GM12872 (cell line): Measurements from ENCODE around the gene RXRA.

ENCODE experiments used
- TF ChIP-seq, protein P1 (sequence below): IDR thresholded peaks from 3 replicates; pipeline ENCODE4 v1.5.1; 2011; ENCODE audit warnings: low read depth, mild to moderate bottlenecking, low read length, moderate library complexity; ENCODE audit not compliant: insufficient read depth

Gene RXRA

GRCh38 chr9:134482226-134482625 lies 156.0 kb downstream of the RXRA start:
- TF ChIP-seq, protein P1, sequence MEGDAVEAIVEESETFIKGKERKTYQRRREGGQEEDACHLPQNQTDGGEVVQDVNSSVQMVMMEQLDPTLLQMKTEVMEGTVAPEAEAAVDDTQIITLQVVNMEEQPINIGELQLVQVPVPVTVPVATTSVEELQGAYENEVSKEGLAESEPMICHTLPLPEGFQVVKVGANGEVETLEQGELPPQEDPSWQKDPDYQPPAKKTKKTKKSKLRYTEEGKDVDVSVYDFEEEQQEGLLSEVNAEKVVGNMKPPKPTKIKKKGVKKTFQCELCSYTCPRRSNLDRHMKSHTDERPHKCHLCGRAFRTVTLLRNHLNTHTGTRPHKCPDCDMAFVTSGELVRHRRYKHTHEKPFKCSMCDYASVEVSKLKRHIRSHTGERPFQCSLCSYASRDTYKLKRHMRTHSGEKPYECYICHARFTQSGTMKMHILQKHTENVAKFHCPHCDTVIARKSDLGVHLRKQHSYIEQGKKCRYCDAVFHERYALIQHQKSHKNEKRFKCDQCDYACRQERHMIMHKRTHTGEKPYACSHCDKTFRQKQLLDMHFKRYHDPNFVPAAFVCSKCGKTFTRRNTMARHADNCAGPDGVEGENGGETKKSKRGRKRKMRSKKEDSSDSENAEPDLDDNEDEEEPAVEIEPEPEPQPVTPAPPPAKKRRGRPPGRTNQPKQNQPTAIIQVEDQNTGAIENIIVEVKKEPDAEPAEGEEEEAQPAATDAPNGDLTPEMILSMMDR: no peak

DNA sequence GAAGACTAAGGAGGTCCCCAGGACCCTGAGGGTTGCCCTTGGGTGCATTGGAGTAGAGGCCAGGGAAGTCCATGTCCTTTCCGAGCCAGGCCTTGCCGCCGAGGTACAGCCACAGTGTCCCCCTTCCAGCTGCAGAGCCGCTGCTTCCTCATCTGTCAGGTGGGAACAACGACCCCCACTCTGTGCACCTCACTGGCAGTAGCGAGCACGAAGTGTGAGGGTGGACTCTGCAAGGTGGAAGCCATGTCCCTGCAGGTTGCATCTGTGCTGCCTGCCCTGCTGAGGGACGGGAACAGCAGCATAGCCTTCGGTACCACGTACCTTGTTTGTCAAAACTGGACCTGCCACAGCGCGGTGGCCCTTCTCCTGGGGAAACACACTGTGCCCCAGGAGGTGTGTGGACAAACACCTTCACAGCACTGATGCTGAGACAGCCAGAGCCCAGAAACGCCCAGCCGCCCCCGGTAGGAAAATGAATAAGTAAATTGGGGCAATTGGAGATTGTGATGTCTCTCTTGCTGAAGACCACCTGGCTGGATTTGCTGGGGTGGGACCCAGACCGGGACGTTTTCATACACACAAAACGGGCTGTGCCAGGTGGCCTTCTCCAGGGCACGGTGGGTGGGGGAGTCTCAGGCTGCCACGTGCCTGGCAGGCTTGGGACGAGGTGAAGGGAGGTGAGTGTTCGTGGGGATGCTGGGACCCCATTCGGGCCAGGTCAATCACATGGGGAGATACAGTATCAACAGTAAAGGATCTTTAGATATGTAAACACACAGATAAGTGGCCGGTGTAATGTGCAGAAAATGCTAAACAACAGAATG lies 157.3 kb downstream of the RXRA start:
- TF ChIP-seq, protein P1: no peak

GRCh38 chr9:134484479-134484878 lies 158.2 kb downstream of the RXRA start:
- TF ChIP-seq, protein P1: no peak

DNA sequence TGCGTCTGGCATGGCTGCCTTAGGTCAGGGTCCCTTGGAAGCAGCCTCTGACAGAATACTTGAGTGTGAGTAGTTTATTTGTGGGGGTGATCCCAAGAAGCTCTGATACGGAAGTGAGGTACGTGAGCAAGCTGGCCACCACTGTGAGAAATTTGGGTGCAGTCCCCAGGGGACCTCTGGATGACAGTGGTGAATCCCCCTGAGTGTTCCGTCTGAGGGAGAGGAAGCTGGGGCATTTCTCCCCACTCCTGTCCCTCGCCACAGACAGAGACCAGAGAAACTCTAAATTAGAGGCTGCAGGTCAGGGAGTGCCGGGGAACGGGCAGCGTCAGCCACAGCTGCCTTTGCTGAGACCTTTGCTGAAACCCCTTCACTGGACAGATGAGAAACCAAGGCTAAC lies 159.4 kb downstream of the RXRA start:
- TF ChIP-seq, protein P1: no peak

GRCh38 chr9:134486143-134486591 lies 159.9 kb downstream of the RXRA start:
- TF ChIP-seq, protein P1: no peak

- TF ChIP-seq, protein P1: no peak
Observed at GRCh38 chr9:134486596-134486995, 160.3 kb downstream of the RXRA start.
